ENCODE results near the gene C11orf58.

The C11orf58 gene

DNA sequence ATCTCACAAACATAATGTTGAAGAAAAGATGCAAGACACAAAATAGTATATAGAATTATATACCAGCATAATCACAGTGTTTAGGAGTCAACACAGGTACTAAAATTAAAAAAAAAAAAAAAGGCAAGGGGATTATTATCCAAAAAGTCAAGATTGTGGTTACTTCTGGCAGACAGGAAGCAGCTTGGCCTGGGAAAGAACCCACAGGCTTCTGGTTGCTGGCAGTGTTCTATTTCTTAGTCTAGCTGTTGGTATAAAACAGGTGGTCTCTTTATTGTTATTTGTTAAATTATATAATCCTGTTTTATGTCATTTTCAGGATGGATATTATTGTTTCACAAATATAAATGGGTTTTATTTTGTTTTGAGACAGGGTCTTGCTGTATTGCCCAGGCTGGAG lies 54.0 kb downstream of the C11orf58 start:
- H3K9me3 Mint-ChIP-seq: no peaks in the 10 kb centered on the region
- DNase-seq (no peak), ATAC-seq (replicated peaks) (peak; percentile 34)
- peak overlapping the region in 1 of 2 donors; percentile 66 for H3K27ac Mint-ChIP-seq
- H3K27me3 Mint-ChIP-seq: peaks cover 0 to 4% of the 10 kb centered on the region in 2 donors
- H3K4me3 Mint-ChIP-seq: no peak overlapping the region
- peaks cover 0 to 35% of the 10 kb centered on the region in 2 donors for H3K4me1 Mint-ChIP-seq (ENCODE audit: low read depth in 2 of 2)
- H3K36me3 Mint-ChIP-seq (ENCODE audit: insufficient read depth): peaks cover 6% of the 10 kb centered on the region

DNA sequence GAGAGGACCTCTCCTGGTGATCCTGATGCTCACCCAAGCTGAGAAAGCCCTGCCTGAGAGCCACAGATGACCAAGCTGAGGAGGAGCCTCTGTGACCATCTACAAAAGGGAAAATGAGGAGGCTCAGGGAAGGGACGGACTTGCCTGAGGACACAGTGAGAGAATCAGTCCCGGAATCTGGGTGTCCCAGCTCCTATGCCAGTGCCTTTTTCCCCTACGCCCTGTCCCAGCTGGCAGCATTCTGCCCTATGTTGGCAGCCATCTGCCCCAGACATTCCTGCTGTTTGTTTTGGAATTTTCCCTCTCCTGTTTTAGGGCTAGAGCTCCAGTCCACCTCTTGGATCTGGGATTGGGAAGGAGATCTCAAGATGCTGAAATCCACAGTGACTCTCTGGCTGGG lies 54.6 kb downstream of the C11orf58 start:
- Mint-ChIP-seq H3K27me3 (peaks cover 0 to 4% of the 10 kb centered on the region in 2 donors), H3K27ac (peak overlapping the region in 1 of 2 donors; percentile 66), H3K36me3 (ENCODE audit: insufficient read depth) (peaks cover 6% of the 10 kb centered on the region), H3K4me1 (ENCODE audit: low read depth in 2 of 2) (peaks cover 0 to 35% of the 10 kb centered on the region in 2 donors), H3K4me3 (peak overlapping the region in 1 of 2 donors; percentile 10), H3K9me3 (no peaks in the 10 kb centered on the region)
- ATAC-seq (replicated peaks): no peak
- no peak for DNase-seq

DNA sequence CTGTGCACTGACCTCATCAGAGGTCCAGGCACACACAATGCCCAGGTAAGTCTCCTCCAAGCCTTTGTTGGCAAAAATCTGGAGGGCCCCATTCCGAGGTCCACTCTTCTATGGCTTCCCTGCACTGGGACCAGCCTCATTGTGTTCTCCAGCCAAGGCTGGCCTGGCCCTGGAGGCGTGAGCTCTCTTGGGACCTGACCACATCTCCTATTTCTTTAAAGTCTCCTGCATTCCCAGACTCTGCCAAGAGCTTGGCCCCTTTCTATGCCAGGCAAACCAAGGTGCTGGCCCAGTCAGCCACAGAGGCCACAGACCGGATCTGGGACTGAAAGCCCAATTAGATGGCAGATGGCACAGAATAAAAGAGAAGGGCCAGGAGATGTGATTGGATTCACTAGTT lies 55.1 kb downstream of the C11orf58 start:
- H3K27ac Mint-ChIP-seq: peak overlapping the region in 1 of 2 donors; percentile 66

GRCh38 chr11:16794047-16794818 lies 55.8 kb downstream of the C11orf58 start:
- Mint-ChIP-seq H3K9me3 (no peaks in the 10 kb centered on the region), H3K27me3 (peaks cover 0 to 4% of the 10 kb centered on the region in 2 donors), H3K4me3 (peak overlapping the region in 1 of 2 donors; percentile 79), H3K4me1 (ENCODE audit: low read depth in 2 of 2) (peaks cover 0 to 35% of the 10 kb centered on the region in 2 donors), H3K27ac (peak overlapping the region in 1 of 2 donors; percentile 90), H3K36me3 (ENCODE audit: insufficient read depth) (peaks cover 3% of the 10 kb centered on the region)
- DNase-seq: no peak
- ATAC-seq (replicated peaks): no peak

More for the DNA sequence above, 55.1 kb downstream of the C11orf58 start:
- H3K9me3 Mint-ChIP-seq: no peaks in the 10 kb centered on the region
- H3K27me3 Mint-ChIP-seq: peaks cover 0 to 4% of the 10 kb centered on the region in 2 donors
- peaks cover 0 to 37% of the 10 kb centered on the region in 2 donors for H3K4me1 Mint-ChIP-seq (ENCODE audit: low read depth in 2 of 2)
- ATAC-seq (replicated peaks) (no peak), DNase-seq (no peak)
- H3K4me3 Mint-ChIP-seq: peak overlapping the region in 1 of 2 donors; percentile 79
- peaks cover 6% of the 10 kb centered on the region for H3K36me3 Mint-ChIP-seq (ENCODE audit: insufficient read depth)

DNA sequence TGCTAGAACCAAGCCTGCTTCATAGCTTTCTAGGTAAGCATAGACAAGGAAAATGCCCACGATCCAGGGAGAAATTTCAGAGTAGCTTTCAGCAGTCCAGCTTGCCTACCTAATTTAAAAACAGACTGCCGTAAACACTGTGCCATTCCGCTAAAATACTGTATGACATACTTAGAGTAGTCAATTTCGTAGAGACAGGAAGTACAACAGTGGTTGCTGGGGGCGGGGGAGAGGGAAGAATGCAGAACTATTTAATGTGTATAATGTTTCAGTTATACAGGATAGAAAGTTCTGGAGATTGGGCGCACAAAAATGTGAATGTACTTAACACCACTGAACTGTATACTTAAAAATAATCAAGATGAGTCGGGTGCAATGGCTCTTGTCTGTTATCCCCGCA lies 56.7 kb downstream of the C11orf58 start:
- Mint-ChIP-seq H3K27ac (peak overlapping the region in 1 of 2 donors; percentile 90), H3K9me3 (no peaks in the 10 kb centered on the region), H3K27me3 (peaks cover 0 to 4% of the 10 kb centered on the region in 2 donors), H3K4me1 (ENCODE audit: low read depth in 2 of 2) (peaks cover 0 to 35% of the 10 kb centered on the region in 2 donors), H3K4me3 (peak overlapping the region in 1 of 2 donors; percentile 79), H3K36me3 (ENCODE audit: insufficient read depth) (peaks cover 3% of the 10 kb centered on the region)
- DNase-seq (no peak), ATAC-seq (replicated peaks) (peak; percentile 76)

DNA sequence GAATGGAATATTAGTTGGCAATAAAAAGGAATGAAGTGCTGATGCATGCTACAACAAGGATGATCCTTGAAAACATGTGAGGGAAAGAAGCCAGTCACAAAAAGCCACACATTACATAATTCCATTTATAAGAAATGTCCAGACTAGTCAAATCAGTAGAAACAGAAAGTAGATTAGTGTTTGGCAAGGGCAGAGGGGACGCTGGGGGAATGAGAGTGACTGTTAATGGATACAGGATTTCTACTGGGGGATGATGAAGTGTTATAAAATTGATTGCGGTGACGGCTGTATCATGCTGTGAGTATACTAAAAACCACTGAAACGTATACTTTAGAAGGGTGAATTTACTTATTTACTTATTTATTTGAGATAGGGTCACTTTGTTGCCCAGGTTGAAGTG lies 57.9 kb downstream of the C11orf58 start:
- Mint-ChIP-seq H3K36me3 (ENCODE audit: insufficient read depth) (peaks cover 3% of the 10 kb centered on the region), H3K27me3 (peaks cover 0 to 4% of the 10 kb centered on the region in 2 donors), H3K27ac (no peak overlapping the region), H3K4me3 (no peak overlapping the region), H3K4me1 (ENCODE audit: low read depth in 2 of 2) (peaks cover 0 to 41% of the 10 kb centered on the region in 2 donors), H3K9me3 (no peaks in the 10 kb centered on the region)
- no peak for DNase-seq
- no peak for ATAC-seq (replicated peaks)

DNA sequence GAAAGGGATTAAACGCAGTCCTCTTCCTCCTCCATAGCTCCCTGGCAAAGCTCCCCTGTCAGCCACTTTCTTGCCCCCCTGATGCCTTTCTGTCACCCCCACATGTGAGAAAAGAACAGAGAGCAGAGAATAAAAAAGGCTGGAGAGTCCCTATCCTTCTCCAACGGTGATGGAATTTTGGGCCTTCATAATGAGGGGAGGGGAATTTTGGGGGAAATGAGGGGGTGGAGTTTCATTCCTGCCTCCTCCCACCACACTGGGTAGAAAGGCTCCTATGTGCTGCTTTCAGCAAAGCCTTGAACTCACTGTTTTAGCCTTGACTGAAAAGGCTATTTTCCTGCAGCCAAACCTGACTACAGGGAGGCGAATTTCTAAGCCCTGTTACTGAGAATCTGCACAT lies 59.3 kb downstream of the C11orf58 start:
- Mint-ChIP-seq H3K4me1 (ENCODE audit: low read depth in 2 of 2) (peaks cover 0 to 36% of the 10 kb centered on the region in 2 donors), H3K9me3 (no peaks in the 10 kb centered on the region), H3K36me3 (ENCODE audit: insufficient read depth) (peaks cover 3% of the 10 kb centered on the region), H3K4me3 (no peak overlapping the region), H3K27me3 (peaks cover 0 to 4% of the 10 kb centered on the region in 2 donors), H3K27ac (peak overlapping the region in 1 of 2 donors; percentile 26)
- DNase-seq (no peak), ATAC-seq (replicated peaks) (no peak)

DNA sequence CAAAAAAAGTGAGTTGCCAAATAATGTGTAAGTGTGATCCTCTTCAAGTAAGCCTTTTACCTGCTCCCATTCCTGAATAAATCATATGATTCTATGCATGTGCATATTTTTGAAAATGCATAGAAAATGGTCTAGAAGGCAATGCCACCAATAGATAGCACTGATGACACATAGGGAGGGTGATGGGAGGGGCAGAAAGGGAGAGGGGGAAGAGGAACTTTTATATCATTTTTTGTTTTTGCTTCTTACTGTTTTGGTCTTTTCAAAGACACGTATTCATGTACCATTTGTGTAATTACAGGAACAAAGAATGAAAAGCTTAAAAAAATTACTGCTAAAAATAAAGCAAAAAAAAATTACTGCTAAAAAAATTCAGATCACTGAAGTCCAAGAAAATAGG lies 60.8 kb downstream of the C11orf58 start:
- H3K4me1 Mint-ChIP-seq (ENCODE audit: low read depth in 2 of 2): peaks cover 0 to 38% of the 10 kb centered on the region in 2 donors
- ATAC-seq (replicated peaks): no peak
- peaks cover 0 to 4% of the 10 kb centered on the region in 2 donors for H3K27me3 Mint-ChIP-seq
- peaks cover 3% of the 10 kb centered on the region for H3K36me3 Mint-ChIP-seq (ENCODE audit: insufficient read depth)
- H3K27ac Mint-ChIP-seq: peak overlapping the region in 1 of 2 donors; percentile 85
- H3K4me3 Mint-ChIP-seq: no peak overlapping the region
- DNase-seq: no peak
- no peaks in the 10 kb centered on the region for H3K9me3 Mint-ChIP-seq

DNA sequence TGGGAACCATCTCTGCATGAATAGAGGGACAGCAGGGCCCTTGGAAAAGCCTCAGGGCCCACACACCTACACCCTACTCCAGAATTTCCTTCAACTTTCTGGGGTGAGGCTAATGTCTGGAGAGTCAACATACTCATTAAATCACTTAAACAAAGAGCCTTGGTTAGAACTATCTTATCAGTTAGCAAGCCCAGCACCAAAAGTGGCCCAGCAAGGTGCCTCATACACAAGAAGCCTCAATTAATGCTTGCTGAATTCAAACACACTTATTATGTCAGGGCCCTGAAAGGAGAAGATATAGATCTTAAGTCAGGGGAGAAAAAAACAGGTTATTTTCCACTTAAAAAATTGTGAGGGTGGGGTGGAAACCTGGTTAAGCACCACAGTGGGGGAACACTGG lies 61.4 kb downstream of the C11orf58 start:
- no peak overlapping the region for H3K4me3 Mint-ChIP-seq
- ATAC-seq (replicated peaks) (no peak), DNase-seq (no peak)
- H3K4me1 Mint-ChIP-seq (ENCODE audit: low read depth in 2 of 2): peaks cover 0 to 40% of the 10 kb centered on the region in 2 donors
- peaks cover 0 to 3% of the 10 kb centered on the region in 2 donors for H3K27me3 Mint-ChIP-seq
- no peaks in the 10 kb centered on the region for H3K9me3 Mint-ChIP-seq
- peak overlapping the region in 1 of 2 donors; percentile 85 for H3K27ac Mint-ChIP-seq
- H3K36me3 Mint-ChIP-seq (ENCODE audit: insufficient read depth): peaks cover 3% of the 10 kb centered on the region

- Mint-ChIP-seq H3K27ac (peak overlapping the region in 1 of 2 donors; percentile 85), H3K27me3 (no peaks in the 10 kb centered on the region), H3K4me1 (ENCODE audit: low read depth in 2 of 2) (peaks cover 0 to 37% of the 10 kb centered on the region in 2 donors), H3K9me3 (no peaks in the 10 kb centered on the region), H3K4me3 (no peak overlapping the region), H3K36me3 (ENCODE audit: insufficient read depth) (peaks cover 3% of the 10 kb centered on the region)
- DNase-seq (no peak), ATAC-seq (replicated peaks) (no peak)
These were observed 61.9 kb downstream of the C11orf58 start for GRCh38 chr11:16800382-16800781.

GRCh38 chr11:16801288-16801980 lies 63.0 kb downstream of the C11orf58 start:
- H3K36me3 Mint-ChIP-seq (ENCODE audit: insufficient read depth): no peaks in the 10 kb centered on the region
- no peaks in the 10 kb centered on the region for H3K9me3 Mint-ChIP-seq
- peak overlapping the region in 1 of 2 donors; percentile 85 for H3K27ac Mint-ChIP-seq
- no peaks in the 10 kb centered on the region for H3K27me3 Mint-ChIP-seq
- ATAC-seq (replicated peaks) (no peak), DNase-seq (no peak)
- H3K4me3 Mint-ChIP-seq: no peak overlapping the region
- H3K4me1 Mint-ChIP-seq (ENCODE audit: low read depth in 2 of 2): peaks cover 0 to 34% of the 10 kb centered on the region in 2 donors

DNA sequence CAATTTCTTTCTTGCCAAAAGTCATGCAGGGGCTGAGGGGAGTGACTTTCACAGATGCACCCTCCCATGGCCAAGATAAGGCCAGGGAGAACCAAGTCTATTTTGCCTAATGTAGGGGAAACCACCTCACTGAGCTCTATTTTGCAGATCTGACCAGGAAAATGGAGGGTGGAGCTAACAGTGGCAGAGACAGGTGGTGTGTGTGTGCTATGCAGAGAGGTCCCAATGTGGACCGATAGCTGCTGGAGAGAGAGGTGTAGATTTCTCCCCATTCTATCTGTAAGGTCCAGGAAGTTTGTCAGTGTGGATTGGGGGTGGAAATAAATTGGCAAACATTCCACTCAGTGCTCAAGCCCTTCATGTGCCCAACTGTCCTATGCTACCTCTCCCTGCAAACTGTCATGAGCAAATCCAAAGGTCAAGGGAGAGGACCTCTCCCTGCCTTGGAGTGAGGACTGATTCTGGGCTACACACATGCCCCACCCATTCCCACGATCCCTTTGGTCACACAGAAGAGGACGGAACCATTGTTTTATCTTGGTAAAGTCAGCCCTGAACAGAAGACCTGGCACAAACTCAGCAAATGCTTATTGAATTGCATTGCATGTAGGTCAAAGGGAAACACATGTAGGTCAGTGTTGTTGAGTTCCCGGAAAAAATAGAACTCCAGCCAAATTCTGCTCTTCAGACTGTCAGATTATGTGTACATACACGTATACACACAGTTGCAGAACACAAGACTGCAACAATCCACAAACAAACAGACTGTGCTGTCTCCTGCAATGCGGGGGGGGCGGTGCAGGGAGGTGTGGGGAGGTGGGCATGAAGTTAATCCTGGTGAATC lies 65.9 kb downstream of the C11orf58 start:
- H3K27ac Mint-ChIP-seq: peak overlapping the region in 1 of 2 donors; percentile 73
- peak overlapping the region in 1 of 2 donors; percentile 70 for H3K4me3 Mint-ChIP-seq

DNA sequence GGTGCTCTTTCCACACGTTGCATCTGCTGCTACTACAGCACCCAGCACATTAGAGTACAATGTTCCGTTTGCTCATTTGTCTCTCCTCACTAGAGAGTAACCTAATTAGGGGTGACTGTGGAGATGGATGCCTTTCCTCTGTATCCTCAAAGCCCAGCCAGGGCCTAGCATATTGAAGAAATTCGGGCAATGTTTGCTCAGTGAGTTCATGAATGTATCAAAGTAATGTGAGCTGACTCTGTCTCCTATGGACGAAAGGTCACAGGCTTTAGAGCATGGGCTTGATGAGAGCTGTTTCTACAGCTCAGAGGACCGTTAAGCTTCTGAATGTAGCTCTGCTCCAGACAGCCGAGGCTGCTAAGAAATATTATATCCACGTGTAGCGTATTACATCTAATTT lies 67.5 kb downstream of the C11orf58 start:
- Mint-ChIP-seq H3K4me3 (no peak overlapping the region), H3K4me1 (ENCODE audit: low read depth in 2 of 2) (peaks cover 0 to 50% of the 10 kb centered on the region in 2 donors), H3K27me3 (no peaks in the 10 kb centered on the region), H3K9me3 (no peaks in the 10 kb centered on the region), H3K27ac (peak overlapping the region in 1 of 2 donors; percentile 73), H3K36me3 (ENCODE audit: insufficient read depth) (no peaks in the 10 kb centered on the region)
- no peak for ATAC-seq (replicated peaks)
- DNase-seq: no peak

More for the DNA sequence above, 65.9 kb downstream of the C11orf58 start:
- H3K9me3 Mint-ChIP-seq: no peaks in the 10 kb centered on the region
- ATAC-seq (replicated peaks) (peak; percentile 71), DNase-seq (no peak)
- H3K27me3 Mint-ChIP-seq: no peaks in the 10 kb centered on the region
- peaks cover 0 to 48% of the 10 kb centered on the region in 2 donors for H3K4me1 Mint-ChIP-seq (ENCODE audit: low read depth in 2 of 2)
- no peaks in the 10 kb centered on the region for H3K36me3 Mint-ChIP-seq (ENCODE audit: insufficient read depth)
